ENCODE measurements around the gene EIF3I. TPM values are rescaled to one million over a fixed set of nuclear protein-coding genes. Genes with fewer than 3 reads are reported as not detected.
A peak's percentile ranks its signal among the peaks of the same experiment; 100 is the strongest.

The EIF3I gene
- total RNA-seq, 1 donor, result 280 TPM

GRCh38 chr1:32201011-32201855, 21.0 kb upstream of the EIF3I start:
- peak; percentile 53 for DNase-seq (ENCODE audit: low read depth)
- TF ChIP-seq CTCF (IDR thresholded peaks at IDR 0.05; ENCODE audit: insufficient read depth, low read depth, low read length), result no peak
- peak overlapping the region; percentile 86 for H3K4me3 ChIP-seq (ENCODE audit: low read depth, low read length)

- TF ChIP-seq CTCF (IDR thresholded peaks at IDR 0.05; ENCODE audit: insufficient read depth, low read depth, low read length), result no peak
- no peak for DNase-seq (ENCODE audit: low read depth)
- H3K4me3 ChIP-seq (ENCODE audit: low read depth, low read length), result peak overlapping the region; percentile 79
These were observed 17.3 kb upstream of the EIF3I start for GRCh38 chr1:32204943-32205361.

- H3K4me3 ChIP-seq (ENCODE audit: low read depth, low read length), result peak within 1 kb of the TSS; percentile 79
- TF ChIP-seq CTCF (IDR thresholded peaks at IDR 0.05; ENCODE audit: insufficient read depth, low read depth, low read length), result no peak
- peak; percentile 80 for DNase-seq (ENCODE audit: low read depth)
These were observed 16.5 kb upstream of the EIF3I start, which contains the start of gene IQCC for GRCh38 chr1:32205401-32206370. Gene IQCC (plus strand): TSS chr1:32205671. CDS start chr1:32205682, 11 bp downstream.

- no peak overlapping the region for H3K4me3 ChIP-seq (ENCODE audit: low read depth, low read length)
- DNase-seq (ENCODE audit: low read depth), result no peak
- no peak for TF ChIP-seq CTCF (IDR thresholded peaks at IDR 0.05; ENCODE audit: insufficient read depth, low read depth, low read length)
These were observed 13.7 kb upstream of the EIF3I start for GRCh38 chr1:32208469-32208868.

GRCh38 chr1:32208891-32209328, 13.3 kb upstream of the EIF3I start, which contains the start of gene DCDC2B:
Gene DCDC2B (plus strand): TSS chr1:32209089. CDS start chr1:32209094, 5 bp downstream.
- H3K4me3 ChIP-seq (ENCODE audit: low read depth, low read length), result no peak within 1 kb of the TSS
- DNase-seq (ENCODE audit: low read depth), result peak; percentile 35
- no peak for TF ChIP-seq CTCF (IDR thresholded peaks at IDR 0.05; ENCODE audit: insufficient read depth, low read depth, low read length)

GRCh38 chr1:32215629-32216480, 6.4 kb upstream of the EIF3I start:
- no peak overlapping the region for H3K4me3 ChIP-seq (ENCODE audit: low read depth, low read length)
- DNase-seq (ENCODE audit: low read depth), result peak; percentile 65
- TF ChIP-seq CTCF (IDR thresholded peaks at IDR 0.05; ENCODE audit: insufficient read depth, low read depth, low read length), result peak; percentile 88
